IgD-negative memory B cell (primary cell): ENCODE measurements around the gene TRAPPC3L. TPM values are rescaled to one million over a fixed set of nuclear protein-coding genes. Genes with fewer than 3 reads are reported as not detected.

Experiments
- H3K27ac Mint-ChIP-seq, 3 donors: one replicate each; pipeline ENCODE4 v1.8.0; 2020 to 2022; ENCODE audit warnings: mild to moderate bottlenecking in 3 of 3, mixed read lengths in 3 of 3, moderate library complexity in 1 of 3
- H3K27me3 Mint-ChIP-seq: one replicate; pipeline ENCODE4 v1.8.0; 2021; ENCODE audit warnings: mixed read lengths
- H3K36me3 Mint-ChIP-seq: one replicate; pipeline ENCODE4 v1.8.0; 2020; ENCODE audit warnings: mild to moderate bottlenecking, mixed read lengths
- H3K4me1 Mint-ChIP-seq, 3 donors: one replicate each; pipeline ENCODE4 v1.8.0; 2020 to 2022; ENCODE audit warnings: mixed read lengths in 3 of 3, mild to moderate bottlenecking in 1 of 3
- H3K4me3 Mint-ChIP-seq, 4 donors: one replicate each; pipeline ENCODE4 v1.8.0; 2020 to 2022; ENCODE audit warnings: mild to moderate bottlenecking in 4 of 4, mixed read lengths in 4 of 4, moderate library complexity in 3 of 4
- H3K9me3 Mint-ChIP-seq, 3 donors: one replicate each; pipeline ENCODE4 v1.8.0; 2020 to 2021; ENCODE audit warnings: mixed read lengths in 3 of 3, mild to moderate bottlenecking in 1 of 3
- polyA plus RNA-seq: library from polyadenylated mRNA; unstranded; fragments of 300-500 nt; fragmentation: Illumina TruSeq; gene quantifications from one replicate; pipeline ENCODE4 v1.2.3, GENCODE V29; 2021

The TRAPPC3L gene
- polyA plus RNA-seq, 1 donor from 2014 or later: not detected

- H3K27me3 Mint-ChIP-seq: peaks cover 8% of the 10 kb centered on the region
- no peak overlapping the region for H3K4me3 Mint-ChIP-seq
- no peak overlapping the region for H3K27ac Mint-ChIP-seq
- H3K9me3 Mint-ChIP-seq: no peaks in the 10 kb centered on the region
- peaks cover 0 to 2% (median 0%) of the 10 kb centered on the region in 3 donors for H3K4me1 Mint-ChIP-seq
- peaks cover 3% of the 10 kb centered on the region for H3K36me3 Mint-ChIP-seq
Measured at GRCh38 chr6:116482780-116483179, 62.7 kb downstream of the TRAPPC3L start.

GRCh38 chr6:116476002-116476678 is 69.3 kb downstream of the TRAPPC3L start:
- no peaks in the 10 kb centered on the region for H3K27me3 Mint-ChIP-seq
- H3K4me1 Mint-ChIP-seq: peaks cover 20 to 39% (median 26%) of the 10 kb centered on the region in 3 donors
- no peaks in the 10 kb centered on the region for H3K9me3 Mint-ChIP-seq
- peaks cover 3% of the 10 kb centered on the region for H3K36me3 Mint-ChIP-seq
- peak overlapping the region; percentile 25 to 90 (median 82) for H3K4me3 Mint-ChIP-seq
- peak overlapping the region; percentile 3 to 92 (median 83) for H3K27ac Mint-ChIP-seq

- Mint-ChIP-seq H3K27me3 (no peaks in the 10 kb centered on the region), H3K4me3 (peak overlapping the region; percentile 25 to 90 (median 82))
Measured at GRCh38 chr6:116475141-116475540, 70.3 kb downstream of the TRAPPC3L start.

GRCh38 chr6:116472706-116473105 is 72.8 kb downstream of the TRAPPC3L start:
- no peaks in the 10 kb centered on the region for H3K27me3 Mint-ChIP-seq
- peaks cover 3% of the 10 kb centered on the region for H3K36me3 Mint-ChIP-seq
- peaks cover 21 to 49% (median 31%) of the 10 kb centered on the region in 3 donors for H3K4me1 Mint-ChIP-seq
- no peak overlapping the region for H3K4me3 Mint-ChIP-seq
- H3K9me3 Mint-ChIP-seq: no peaks in the 10 kb centered on the region
- H3K27ac Mint-ChIP-seq: no peak overlapping the region

More at GRCh38 chr6:116475141-116475540, 70.3 kb downstream of the TRAPPC3L start:
- peaks cover 3% of the 10 kb centered on the region for H3K36me3 Mint-ChIP-seq
- no peaks in the 10 kb centered on the region for H3K9me3 Mint-ChIP-seq
- H3K4me1 Mint-ChIP-seq: peaks cover 20 to 41% (median 26%) of the 10 kb centered on the region in 3 donors
- H3K27ac Mint-ChIP-seq: peak overlapping the region; percentile 3 to 92 (median 83)

- peaks cover 28 to 55% (median 38%) of the 10 kb centered on the region in 3 donors for H3K4me1 Mint-ChIP-seq
- no peaks in the 10 kb centered on the region for H3K27me3 Mint-ChIP-seq
- no peak overlapping the region for H3K4me3 Mint-ChIP-seq
- H3K9me3 Mint-ChIP-seq: no peaks in the 10 kb centered on the region
- no peak overlapping the region for H3K27ac Mint-ChIP-seq
- H3K36me3 Mint-ChIP-seq: no peaks in the 10 kb centered on the region
Measured at GRCh38 chr6:116471531-116471930, 74.0 kb downstream of the TRAPPC3L start.

GRCh38 chr6:116468293-116468692 is 77.2 kb downstream of the TRAPPC3L start:
- peak overlapping the region in 1 of 3 donors; percentile 45 for H3K27ac Mint-ChIP-seq
- H3K4me1 Mint-ChIP-seq: peaks cover 38 to 46% (median 41%) of the 10 kb centered on the region in 3 donors
- H3K4me3 Mint-ChIP-seq: no peak overlapping the region
- H3K27me3 Mint-ChIP-seq: no peaks in the 10 kb centered on the region
- no peaks in the 10 kb centered on the region for H3K36me3 Mint-ChIP-seq
- H3K9me3 Mint-ChIP-seq: no peaks in the 10 kb centered on the region

GRCh38 chr6:116467514-116467913 is 78.0 kb downstream of the TRAPPC3L start:
- Mint-ChIP-seq H3K4me3 (peak overlapping the region in 3 of 4 donors; percentile 24 to 85 (median 55)), H3K27me3 (no peaks in the 10 kb centered on the region), H3K36me3 (no peaks in the 10 kb centered on the region), H3K27ac (peak overlapping the region; percentile 74 to 94 (median 83)), H3K9me3 (no peaks in the 10 kb centered on the region), H3K4me1 (peaks cover 46 to 50% (median 48%) of the 10 kb centered on the region in 3 donors)

- Mint-ChIP-seq H3K4me1 (peaks cover 47 to 49% (median 49%) of the 10 kb centered on the region in 3 donors), H3K27ac (peak overlapping the region; percentile 74 to 94 (median 83)), H3K4me3 (peak overlapping the region in 3 of 4 donors; percentile 24 to 85 (median 55)), H3K36me3 (no peaks in the 10 kb centered on the region), H3K9me3 (no peaks in the 10 kb centered on the region), H3K27me3 (no peaks in the 10 kb centered on the region)
Measured at GRCh38 chr6:116467096-116467495, 78.4 kb downstream of the TRAPPC3L start.

- no peaks in the 10 kb centered on the region for H3K9me3 Mint-ChIP-seq
- H3K36me3 Mint-ChIP-seq: no peaks in the 10 kb centered on the region
- peak overlapping the region; percentile 89 to 99 (median 93) for H3K27ac Mint-ChIP-seq
- peak overlapping the region in 2 of 4 donors; percentile 79 to 83 for H3K4me3 Mint-ChIP-seq
- peaks cover 54 to 58% (median 57%) of the 10 kb centered on the region in 3 donors for H3K4me1 Mint-ChIP-seq
- H3K27me3 Mint-ChIP-seq: no peaks in the 10 kb centered on the region
Measured at GRCh38 chr6:116465246-116465645, 80.2 kb downstream of the TRAPPC3L start.

- peak overlapping the region; percentile 84 to 96 (median 88) for H3K4me3 Mint-ChIP-seq
- no peaks in the 10 kb centered on the region for H3K36me3 Mint-ChIP-seq
- no peaks in the 10 kb centered on the region for H3K9me3 Mint-ChIP-seq
- peak overlapping the region; percentile 85 to 94 (median 94) for H3K27ac Mint-ChIP-seq
- H3K4me1 Mint-ChIP-seq: peaks cover 57 to 64% (median 60%) of the 10 kb centered on the region in 3 donors
- H3K27me3 Mint-ChIP-seq: no peaks in the 10 kb centered on the region
Measured at GRCh38 chr6:116463301-116463700, 82.2 kb downstream of the TRAPPC3L start.

GRCh38 chr6:116461932-116462885 is 83.3 kb downstream of the TRAPPC3L start:
- Mint-ChIP-seq H3K27me3 (no peaks in the 10 kb centered on the region), H3K4me1 (peaks cover 50 to 55% (median 54%) of the 10 kb centered on the region in 3 donors), H3K36me3 (no peaks in the 10 kb centered on the region), H3K27ac (peak overlapping the region; percentile 85 to 97 (median 94)), H3K9me3 (no peaks in the 10 kb centered on the region), H3K4me3 (peak overlapping the region; percentile 84 to 96 (median 90))

- peak within 1 kb of the TSS; percentile 84 to 96 (median 90) for H3K4me3 Mint-ChIP-seq
- no peaks in the 10 kb centered on the region for H3K9me3 Mint-ChIP-seq
- peaks cover 42 to 47% (median 47%) of the 10 kb centered on the region in 3 donors for H3K4me1 Mint-ChIP-seq
- H3K36me3 Mint-ChIP-seq: no peaks in the 10 kb centered on the region
- H3K27me3 Mint-ChIP-seq: no peaks in the 10 kb centered on the region
- H3K27ac Mint-ChIP-seq: peak within 1 kb of the TSS; percentile 85 to 97 (median 94)
Measured at GRCh38 chr6:116461331-116461931, 84.1 kb downstream of the TRAPPC3L start, which contains the start of gene CALHM6. Gene CALHM6 (plus strand): TSS chr6:116461375. CDS start chr6:116461930, 555 bp downstream.

- Mint-ChIP-seq H3K4me3 (peak overlapping the region in 2 of 4 donors; percentile 5 to 85), H3K27me3 (no peaks in the 10 kb centered on the region), H3K4me1 (peaks cover 31 to 38% (median 34%) of the 10 kb centered on the region in 3 donors), H3K27ac (peak overlapping the region in 1 of 3 donors; percentile 9), H3K36me3 (no peaks in the 10 kb centered on the region), H3K9me3 (no peaks in the 10 kb centered on the region)
Measured at GRCh38 chr6:116459927-116460326, 85.6 kb downstream of the TRAPPC3L start.

- H3K4me1 Mint-ChIP-seq: peaks cover 19 to 30% (median 22%) of the 10 kb centered on the region in 3 donors
- H3K4me3 Mint-ChIP-seq: no peak overlapping the region
- H3K9me3 Mint-ChIP-seq: no peaks in the 10 kb centered on the region
- no peaks in the 10 kb centered on the region for H3K27me3 Mint-ChIP-seq
- H3K27ac Mint-ChIP-seq: no peak overlapping the region
- H3K36me3 Mint-ChIP-seq: no peaks in the 10 kb centered on the region
Measured at GRCh38 chr6:116458264-116458663, 87.2 kb downstream of the TRAPPC3L start.
